Measurements from ENCODE around the gene SP1.

SP1 gene

DNA sequence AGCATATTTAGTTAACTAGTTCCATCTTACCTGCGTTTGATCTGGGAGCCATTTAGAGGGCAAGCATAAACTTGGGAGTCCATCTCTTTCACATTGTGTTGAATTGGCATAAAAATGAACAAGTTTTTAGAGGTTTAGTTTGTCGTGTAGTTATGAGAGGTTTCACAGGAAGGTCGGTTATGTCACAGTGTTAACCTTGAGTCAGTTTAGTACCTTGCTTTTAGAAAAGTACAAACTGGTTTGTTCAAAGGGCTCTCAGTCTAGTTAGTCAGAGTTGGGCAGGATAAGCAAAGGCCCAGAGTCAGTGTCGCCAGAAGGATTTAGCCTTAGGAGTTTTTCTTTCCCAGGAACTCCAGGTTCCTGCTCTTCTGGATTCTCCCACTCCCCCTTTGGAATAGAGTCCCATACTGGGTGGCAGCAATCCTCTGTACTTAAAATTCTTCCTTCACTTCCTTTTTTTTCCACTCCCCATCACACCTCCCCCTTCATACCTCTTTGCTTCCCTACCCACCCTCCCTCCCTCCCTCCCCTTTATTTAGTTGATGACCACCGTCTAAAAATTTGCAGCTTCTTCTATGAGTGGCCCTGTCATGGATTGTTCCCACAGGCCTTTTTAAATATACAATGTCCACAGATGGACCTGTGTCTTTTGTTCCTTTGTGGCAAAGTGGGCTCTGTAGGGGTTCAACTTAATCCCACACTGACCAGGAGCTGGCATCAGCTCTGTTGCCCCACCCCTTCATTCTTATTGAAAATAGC lies 84.0 kb downstream of the SP1 start:
- no peak for DNase-seq
- Histone ChIP-seq H3K4me3 (ENCODE audit: low read depth, low read length) (no peak overlapping the region), H3K27me3 (ENCODE audit: insufficient read depth, low read depth, severe bottlenecking) (no peaks in the 10 kb centered on the region), H3K27ac (no peak overlapping the region), H3K9me3 (ENCODE audit: severe bottlenecking) (no peaks in the 10 kb centered on the region), H3K36me3 (peaks cover 99% of the 10 kb centered on the region)
- TF ChIP-seq CTCF (IDR thresholded peaks at IDR 0.05; ENCODE audit: low read depth, low read length) = no peak

- Histone ChIP-seq H3K27me3 (ENCODE audit: insufficient read depth, low read depth, severe bottlenecking) (no peaks in the 10 kb centered on the region), H3K9me3 (ENCODE audit: severe bottlenecking) (no peaks in the 10 kb centered on the region), H3K27ac (no peak overlapping the region), H3K36me3 (peaks cover 99% of the 10 kb centered on the region), H3K4me3 (ENCODE audit: low read depth, low read length) (no peak overlapping the region)
- DNase-seq = no peak
- no peak for TF ChIP-seq CTCF (IDR thresholded peaks at IDR 0.05; ENCODE audit: low read depth, low read length)
These were observed 84.9 kb downstream of the SP1 start for GRCh38 chr12:53464685-53465418.

GRCh38 chr12:53465679-53466078 lies 85.7 kb downstream of the SP1 start:
- TF ChIP-seq CTCF (IDR thresholded peaks at IDR 0.05; ENCODE audit: low read depth, low read length) = no peak
- DNase-seq = no peak
- no peak overlapping the region for H3K4me3 ChIP-seq (ENCODE audit: low read depth, low read length)
- H3K27ac ChIP-seq = no peak overlapping the region
- no peaks in the 10 kb centered on the region for H3K9me3 ChIP-seq (ENCODE audit: severe bottlenecking)
- peaks cover 98% of the 10 kb centered on the region for H3K36me3 ChIP-seq
- H3K27me3 ChIP-seq (ENCODE audit: insufficient read depth, low read depth, severe bottlenecking) = no peaks in the 10 kb centered on the region
